Memory B cell (primary cell): ENCODE results near the gene USP20.

Experiments used
- ATAC-seq: fragments of 150-1000 bp; cut with Tn5 transposase; 2 replicates; pipeline ENCODE4 v1.10.0; 2021; ENCODE audit warnings: low read depth, mild to moderate bottlenecking, moderate library complexity
- DNase-seq, 2 donors: peaks; one replicate each; pipeline ENCODE4 v3.0.0; 2022; ENCODE audit warnings: low spot score in 2 of 2
- H3K27ac Mint-ChIP-seq: one replicate; pipeline ENCODE4 v1.8.0; 2022; ENCODE audit warnings: mild to moderate bottlenecking, moderate library complexity, mixed read lengths
- H3K27me3 Mint-ChIP-seq: one replicate; pipeline ENCODE4 v1.8.0; 2022; ENCODE audit warnings: mixed read lengths
- H3K36me3 Mint-ChIP-seq: one replicate; pipeline ENCODE4 v1.8.0; 2022; ENCODE audit warnings: mild to moderate bottlenecking, mixed read lengths
- H3K4me1 Mint-ChIP-seq: one replicate; pipeline ENCODE4 v1.8.0; 2022; ENCODE audit warnings: mixed read lengths
- H3K4me3 Mint-ChIP-seq: one replicate; pipeline ENCODE4 v1.8.0; 2022; ENCODE audit warnings: mild to moderate bottlenecking, moderate library complexity, mixed read lengths
- H3K9me3 Mint-ChIP-seq: one replicate; pipeline ENCODE4 v1.8.0; 2022; ENCODE audit warnings: mixed read lengths

USP20 gene

GRCh38 chr9:129908906-129909305 is 73.6 kb downstream of the USP20 start:
- Mint-ChIP-seq H3K9me3 (no peaks in the 10 kb centered on the region), H3K4me3 (no peak overlapping the region), H3K27ac (no peak overlapping the region), H3K36me3 (peaks cover 28% of the 10 kb centered on the region), H3K27me3 (no peaks in the 10 kb centered on the region), H3K4me1 (peaks cover 5% of the 10 kb centered on the region)
- no peak for ATAC-seq
- DNase-seq = no peak

GRCh38 chr9:129909851-129910250 is 74.6 kb downstream of the USP20 start:
- H3K27ac Mint-ChIP-seq = no peak overlapping the region

DNA sequence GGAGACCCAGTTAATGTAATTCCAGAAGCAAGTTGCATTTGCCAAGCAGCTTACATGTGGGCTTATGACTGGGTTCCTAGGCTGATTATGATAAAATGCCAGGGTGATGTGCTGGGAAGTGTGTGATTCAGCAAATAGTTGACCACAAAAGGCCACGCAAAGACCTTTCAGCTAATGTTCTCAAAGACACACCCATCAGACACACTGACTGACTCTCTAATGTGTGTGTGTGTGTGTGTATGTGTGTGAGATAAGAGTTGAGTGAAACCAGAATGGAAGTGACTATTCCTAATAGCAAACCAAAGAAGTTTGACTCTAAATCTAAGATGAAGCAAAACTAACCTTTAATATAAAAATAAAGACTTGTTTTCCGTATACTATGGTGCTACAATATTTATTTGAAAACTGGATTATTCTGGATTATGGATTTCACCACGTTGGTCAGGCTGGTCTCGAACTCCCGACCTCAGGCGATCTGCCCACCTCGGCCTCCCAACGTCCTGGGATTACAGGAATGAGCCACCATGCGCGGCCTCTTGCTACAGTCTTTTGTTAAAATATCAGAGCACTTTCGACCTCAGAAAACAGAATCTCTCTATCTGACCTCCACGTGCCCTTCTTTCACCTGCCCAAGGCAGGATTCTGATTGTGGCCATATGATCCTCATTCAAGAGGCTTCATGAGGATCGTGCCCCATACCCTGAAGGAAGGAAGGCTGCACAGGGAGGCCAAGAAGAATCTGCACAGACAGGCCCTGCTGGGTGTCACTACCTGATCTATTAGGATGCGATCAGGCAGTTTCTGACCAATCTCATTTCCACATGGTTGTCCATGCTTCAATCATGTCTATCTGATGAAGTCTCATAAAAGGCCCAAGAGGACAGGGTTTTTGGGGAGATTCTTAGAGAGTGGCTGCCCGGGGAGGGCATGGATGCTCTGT is 75.6 kb downstream of the USP20 start:
- Mint-ChIP-seq H3K4me3 (no peak overlapping the region), H3K36me3 (peaks cover 20% of the 10 kb centered on the region), H3K27me3 (no peaks in the 10 kb centered on the region), H3K4me1 (peaks cover 2% of the 10 kb centered on the region), H3K27ac (peak overlapping the region; percentile 35), H3K9me3 (no peaks in the 10 kb centered on the region)
- no peak for ATAC-seq
- no peak for DNase-seq

More at GRCh38 chr9:129909851-129910250, 74.6 kb downstream of the USP20 start:
- Mint-ChIP-seq H3K27me3 (no peaks in the 10 kb centered on the region), H3K9me3 (no peaks in the 10 kb centered on the region), H3K36me3 (peaks cover 22% of the 10 kb centered on the region), H3K4me1 (peaks cover 3% of the 10 kb centered on the region), H3K4me3 (no peak overlapping the region)
- ATAC-seq (no peak), DNase-seq (no peak)

- Mint-ChIP-seq H3K4me3 (no peak overlapping the region), H3K27ac (peak overlapping the region; percentile 50), H3K9me3 (no peaks in the 10 kb centered on the region), H3K27me3 (no peaks in the 10 kb centered on the region), H3K36me3 (peaks cover 16% of the 10 kb centered on the region), H3K4me1 (peaks cover 7% of the 10 kb centered on the region)
- DNase-seq = no peak
- ATAC-seq = no peak
Observed at GRCh38 chr9:129914051-129914450, 78.8 kb downstream of the USP20 start.

- no peak overlapping the region for H3K4me3 Mint-ChIP-seq
- H3K36me3 Mint-ChIP-seq = peaks cover 16% of the 10 kb centered on the region
- ATAC-seq (no peak), DNase-seq (no peak)
- no peaks in the 10 kb centered on the region for H3K27me3 Mint-ChIP-seq
- H3K9me3 Mint-ChIP-seq = no peaks in the 10 kb centered on the region
- H3K27ac Mint-ChIP-seq = no peak overlapping the region
- peaks cover 12% of the 10 kb centered on the region for H3K4me1 Mint-ChIP-seq
Observed at GRCh38 chr9:129916707-129917106, 81.4 kb downstream of the USP20 start.

GRCh38 chr9:129918296-129918950 is 83.2 kb downstream of the USP20 start:
- peak overlapping the region; percentile 86 for H3K27ac Mint-ChIP-seq
- DNase-seq (no peak), ATAC-seq (peak; percentile 38)
- peaks cover 12% of the 10 kb centered on the region for H3K4me1 Mint-ChIP-seq
- no peaks in the 10 kb centered on the region for H3K27me3 Mint-ChIP-seq
- H3K4me3 Mint-ChIP-seq = no peak overlapping the region
- no peaks in the 10 kb centered on the region for H3K9me3 Mint-ChIP-seq
- peaks cover 22% of the 10 kb centered on the region for H3K36me3 Mint-ChIP-seq

- Mint-ChIP-seq H3K4me3 (no peak overlapping the region), H3K4me1 (peaks cover 12% of the 10 kb centered on the region), H3K27me3 (no peaks in the 10 kb centered on the region), H3K9me3 (no peaks in the 10 kb centered on the region), H3K36me3 (peaks cover 27% of the 10 kb centered on the region), H3K27ac (peak overlapping the region; percentile 86)
- ATAC-seq (no peak), DNase-seq (no peak)
Observed at GRCh38 chr9:129919277-129919676, 84.0 kb downstream of the USP20 start.

- Mint-ChIP-seq H3K9me3 (no peaks in the 10 kb centered on the region), H3K27ac (no peak overlapping the region), H3K36me3 (peaks cover 30% of the 10 kb centered on the region), H3K27me3 (no peaks in the 10 kb centered on the region), H3K4me1 (peaks cover 12% of the 10 kb centered on the region), H3K4me3 (no peak overlapping the region)
- no peak for DNase-seq
- ATAC-seq = no peak
Observed at GRCh38 chr9:129919841-129920240, 84.6 kb downstream of the USP20 start.

- Mint-ChIP-seq H3K9me3 (no peaks in the 10 kb centered on the region), H3K4me1 (peaks cover 10% of the 10 kb centered on the region), H3K27me3 (no peaks in the 10 kb centered on the region), H3K27ac (no peak overlapping the region), H3K4me3 (no peak overlapping the region), H3K36me3 (peaks cover 28% of the 10 kb centered on the region)
- no peak for DNase-seq
- no peak for ATAC-seq
Observed at GRCh38 chr9:129921905-129922304, 86.6 kb downstream of the USP20 start.

- Mint-ChIP-seq H3K9me3 (no peaks in the 10 kb centered on the region), H3K27ac (peak overlapping the region; percentile 33), H3K4me1 (peaks cover 8% of the 10 kb centered on the region), H3K4me3 (no peak overlapping the region), H3K27me3 (no peaks in the 10 kb centered on the region), H3K36me3 (peaks cover 26% of the 10 kb centered on the region)
- DNase-seq (no peak), ATAC-seq (no peak)
Observed at GRCh38 chr9:129923589-129923988, 88.3 kb downstream of the USP20 start.

GRCh38 chr9:129929496-129930125 is 94.4 kb downstream of the USP20 start:
- ATAC-seq (no peak), DNase-seq (no peak)
- peaks cover 13% of the 10 kb centered on the region for H3K36me3 Mint-ChIP-seq
- H3K9me3 Mint-ChIP-seq = no peaks in the 10 kb centered on the region
- H3K4me3 Mint-ChIP-seq = no peak overlapping the region
- H3K27me3 Mint-ChIP-seq = no peaks in the 10 kb centered on the region
- peak overlapping the region; percentile 11 for H3K27ac Mint-ChIP-seq
- H3K4me1 Mint-ChIP-seq = peaks cover 18% of the 10 kb centered on the region

DNA sequence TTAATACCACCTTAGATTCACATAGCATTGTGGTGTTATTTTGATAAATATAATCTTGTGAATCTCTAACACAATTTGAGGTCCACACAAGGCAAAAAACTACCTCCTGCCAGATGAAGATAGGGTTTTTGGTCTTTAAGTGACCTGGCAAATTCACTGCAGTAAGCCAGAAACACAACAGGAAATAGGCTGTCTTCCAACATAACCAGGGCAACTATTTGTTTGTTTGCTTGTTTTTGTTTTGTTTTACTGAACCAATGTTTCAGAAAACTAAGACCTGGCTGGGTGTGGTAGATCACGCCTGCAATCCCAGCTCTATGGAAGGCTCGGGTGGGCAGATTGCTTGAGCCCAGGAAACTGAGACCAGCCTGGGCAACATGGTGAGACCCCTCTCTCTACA is 95.5 kb downstream of the USP20 start:
- Mint-ChIP-seq H3K27me3 (no peaks in the 10 kb centered on the region), H3K9me3 (no peaks in the 10 kb centered on the region), H3K27ac (peak overlapping the region; percentile 41), H3K36me3 (peaks cover 13% of the 10 kb centered on the region), H3K4me1 (peaks cover 20% of the 10 kb centered on the region), H3K4me3 (no peak overlapping the region)
- DNase-seq = no peak
- no peak for ATAC-seq
